K562 (cell line): ENCODE data around the gene PRDM16. TPM values are rescaled to one million over a fixed set of nuclear protein-coding genes. Genes with fewer than 3 reads are reported as not detected.

Source experiments
- ATAC-seq: fragments of 200-7000 bp; cut with Tn5 transposase; 3 replicates; pipeline ENCODE4 v1.9.1; 2020; ENCODE audit warnings: moderate library complexity
- BruUV-seq: library from RNA; stranded (reverse); fragments of 400-500 nt; replicated peaks from 2 replicates; lab custom pipeline; 2021; lab: Mats Ljungman, UMichigan
- CTCF ChIA-PET: fragments of 300-600 bp; formaldehyde crosslinking; extraction: SDS; loops from one replicate; lab custom pipeline; 2021; ENCODE audit warnings: low intra/inter-chr PET ratio; lab: Yijun Ruan, JAX
- POLR2A ChIA-PET: fragments of 300-600, 350-650 bp; sonication (Branson Sonifier 250); formaldehyde crosslinking; extraction: SDS; loops from one replicate; lab custom pipeline; 2021; ENCODE audit warnings: antibody characterized with exemption, inconsistent platforms; lab: Yijun Ruan, JAX
- DNase-seq, 4 experiments: peaks; one replicate each; pipeline versions ENCODE4 v3.0.0 to v3.0.0-alpha.2; 2011 to 2018; ENCODE audit warnings: low spot score in 3 of 4, mixed read lengths in 3 of 4; ENCODE audit errors: extremely low read depth in 1 of 4
- FAIRE-seq: peaks from 2 replicates; lab custom pipeline; 2011; peaks lifted over from hg19 to GRCh38; lab: Jason Lieb, UNC
- H2AFZ ChIP-seq: 2 replicates; pipeline ENCODE4 v1.6.0; 2011; ENCODE audit warnings: low read depth, low read length, control low read depth, inconsistent platforms
- H3K27ac ChIP-seq: fragments of 200-600 bp; 3 replicates; pipeline ENCODE4 v1.8.0; 2011; ENCODE audit warnings: low read depth, mild to moderate bottlenecking, control low read depth, inconsistent platforms, low read length, moderate library complexity, mixed read lengths; ENCODE audit errors: extremely low read depth
- H3K27me3 ChIP-seq, 2 experiments: fragments of 300-600 bp in 1 of 2; 2 replicates in 1 of 2; 3 replicates in 1 of 2; pipeline versions ENCODE4 v1.6.0 to v1.8.0; 2011; ENCODE audit warnings: inconsistent platforms in 2 of 2, low read length in 2 of 2, mild to moderate bottlenecking in 1 of 2, mixed read lengths in 1 of 2, moderate library complexity in 1 of 2; ENCODE audit not compliant: control insufficient read depth in 2 of 2, insufficient read depth in 2 of 2
- H3K36me3 ChIP-seq: fragments of 300-600 bp; 3 replicates; pipeline ENCODE4 v1.8.0; 2011; ENCODE audit warnings: mild to moderate bottlenecking, low read length, inconsistent platforms; ENCODE audit not compliant: control insufficient read depth, insufficient read depth
- H3K4me1 ChIP-seq, 2 experiments: fragments of 200-600 bp in 1 of 2; replicated peaks in 1 of 2; 2 replicates in 1 of 2; 3 replicates in 1 of 2; pipeline versions ENCODE4 v1.5.1 to v1.8.0; 2011; ENCODE audit warnings: inconsistent platforms in 2 of 2, low read length in 2 of 2, mild to moderate bottlenecking in 1 of 2, mixed read lengths in 1 of 2, moderate library complexity in 1 of 2; ENCODE audit not compliant: control insufficient read depth in 2 of 2, insufficient read depth in 2 of 2
- H3K4me2 ChIP-seq: 2 replicates; pipeline ENCODE4 v1.6.1; 2011; ENCODE audit warnings: low read length, control low read depth, inconsistent platforms, mixed read lengths; ENCODE audit not compliant: insufficient read depth
- H3K4me3 ChIP-seq: fragments of 200-600 bp; sonication (generic), shearing (Covaris generic); 2 replicates; pipeline ENCODE4 v1.5.1; 2016; ENCODE audit warnings: control low read depth, inconsistent platforms
- H3K79me2 ChIP-seq: fragments of 200-600 bp; 3 replicates; pipeline ENCODE4 v1.8.0; 2011; ENCODE audit warnings: low read length, inconsistent platforms; ENCODE audit not compliant: control insufficient read depth, insufficient read depth
- H3K9ac ChIP-seq, 2 experiments: 2 replicates each; pipeline versions ENCODE4 v1.6.0 to v1.6.1; 2011; ENCODE audit warnings: low read depth in 2 of 2, low read length in 2 of 2, control low read depth in 1 of 2, inconsistent platforms in 1 of 2, mild to moderate bottlenecking in 1 of 2, mixed read lengths in 1 of 2; ENCODE audit not compliant: insufficient read depth in 1 of 2
- H3K9me1 ChIP-seq: one replicate; pipeline ENCODE4 v1.6.0; 2011; ENCODE audit warnings: inconsistent platforms, mild to moderate bottlenecking, low read length, moderate library complexity; ENCODE audit not compliant: control insufficient read depth, insufficient read depth
- H3K9me3 ChIP-seq: replicated peaks from 2 replicates; pipeline ENCODE4 v1.5.1; 2011; ENCODE audit warnings: low read depth, low read length, inconsistent platforms; ENCODE audit not compliant: control insufficient read depth, insufficient read depth
- H4K20me1 ChIP-seq: replicated peaks from 2 replicates; pipeline ENCODE4 v1.6.1; 2011; ENCODE audit warnings: low read length, inconsistent platforms, mixed read lengths; ENCODE audit not compliant: control insufficient read depth, insufficient read depth
- ARHGAP35 ChIP-seq: fragments of 450-650 bp; IDR thresholded peaks from 2 replicates; pipeline ENCODE4 v1.6.1; 2018; ENCODE audit not compliant: partially characterized antibody
- BMI1 ChIP-seq: fragments of 150-350 bp; IDR thresholded peaks from 2 replicates; pipeline ENCODE4 v1.6.1; 2014; ENCODE audit warnings: low read length
- BRD9 ChIP-seq: fragments of 450-650 bp; IDR thresholded peaks from 2 replicates; pipeline ENCODE4 v1.6.1; 2018; ENCODE audit warnings: low read depth; ENCODE audit not compliant: partially characterized antibody
- ERF ChIP-seq: fragments of 450-650 bp; formaldehyde crosslinking; IDR thresholded peaks from 2 replicates; pipeline ENCODE4 v1.4.0; 2020; ENCODE audit warnings: mild to moderate bottlenecking, mixed read lengths
- MCM5 ChIP-seq: fragments of 450-650 bp; IDR thresholded peaks from 2 replicates; pipeline ENCODE4 v1.6.1; 2016; ENCODE audit warnings: low read depth
- MTA3 ChIP-seq: fragments of 450-650 bp; formaldehyde crosslinking; IDR thresholded peaks from 2 replicates; pipeline ENCODE4 v1.6.1; 2017; ENCODE audit warnings: mild to moderate bottlenecking, borderline replicate concordance
- ZBTB7A ChIP-seq: IDR thresholded peaks from 2 replicates; pipeline ENCODE4 v1.6.1; 2011; ENCODE audit warnings: low read depth, mild to moderate bottlenecking, low read length, moderate library complexity, borderline replicate concordance; ENCODE audit not compliant: control insufficient read depth
- ZNF384 ChIP-seq: IDR thresholded peaks from 2 replicates; pipeline ENCODE4 v1.6.1; 2012; ENCODE audit warnings: low read depth, low read length, improper control_type of control experiment
- WGBS: fragments of 100-300 bp; shearing (Covaris generic); methylation state at CpG from one replicate; pipeline ENCODE4 v1.1.6; 2016; ENCODE audit warnings: low coverage, mixed read lengths; ENCODE audit not compliant: insufficient coverage; ENCODE audit errors: missing lambda C conversion rate; 5-methylcytosine and 5-hydroxymethylcytosine counted together
- in situ Hi-C: fragments of 300-500 bp; cut with MboI; formaldehyde crosslinking; loops from 4 replicates; pipeline ENCODE4 v1.15.0; 2018; ENCODE audit warnings: inconsistent platforms, mixed read lengths
- intact Hi-C: fragments of 100-400 bp; cut with micrococcal nuclease; formaldehyde crosslinking; loops from 2 replicates; pipeline ENCODE4 v1.14.2; 2022
- polyA plus RNA-seq, 8 experiments: library from polyadenylated mRNA; depleted of rRNA in 4 of 8; stranded (reverse) in 5 of 8; unstranded in 3 of 8; fragments of >200 nt; fragmentation: Nextera tagmentation in 2 of 8; fragmentation: Illumina TruSeq in 1 of 8; extraction: Ambion mirVana in 2 of 8; extraction: Trizol in 1 of 8; gene quantifications; 2 replicates each; pipeline versions ENCODE4 v1.2.1 to v1.2.3, GENCODE V29; 2011 to 2014; ENCODE audit warnings: inconsistent platforms in 1 of 8, missing spikeins in 1 of 8
- total RNA-seq, 7 experiments: library from RNA; depleted of rRNA in 6 of 7; stranded (reverse); fragments of >200 nt in 6 of 7; fragmentation: Illumina TruSeq in 2 of 7; extraction: Trizol in 2 of 7; gene quantifications; 2 replicates each; pipeline versions ENCODE4 v1.2.1 to v1.2.3, GENCODE V29; 2011 to 2021; ENCODE audit warnings: low replicate concordance in 1 of 7
- TF ChIP-seq, protein P1 (sequence below), 2 experiments: fragments of 450-650 bp; IDR thresholded peaks; 2 replicates each; pipeline ENCODE4 v1.6.1; 2016

PRDM16 gene
- total and polyA plus RNA-seq, 9 of the 15 experiments (the other 6 are each of a cell fraction or from before 2014, with no cell fraction given): 0.10 to 0.27 TPM; not detected in 7

DNA sequence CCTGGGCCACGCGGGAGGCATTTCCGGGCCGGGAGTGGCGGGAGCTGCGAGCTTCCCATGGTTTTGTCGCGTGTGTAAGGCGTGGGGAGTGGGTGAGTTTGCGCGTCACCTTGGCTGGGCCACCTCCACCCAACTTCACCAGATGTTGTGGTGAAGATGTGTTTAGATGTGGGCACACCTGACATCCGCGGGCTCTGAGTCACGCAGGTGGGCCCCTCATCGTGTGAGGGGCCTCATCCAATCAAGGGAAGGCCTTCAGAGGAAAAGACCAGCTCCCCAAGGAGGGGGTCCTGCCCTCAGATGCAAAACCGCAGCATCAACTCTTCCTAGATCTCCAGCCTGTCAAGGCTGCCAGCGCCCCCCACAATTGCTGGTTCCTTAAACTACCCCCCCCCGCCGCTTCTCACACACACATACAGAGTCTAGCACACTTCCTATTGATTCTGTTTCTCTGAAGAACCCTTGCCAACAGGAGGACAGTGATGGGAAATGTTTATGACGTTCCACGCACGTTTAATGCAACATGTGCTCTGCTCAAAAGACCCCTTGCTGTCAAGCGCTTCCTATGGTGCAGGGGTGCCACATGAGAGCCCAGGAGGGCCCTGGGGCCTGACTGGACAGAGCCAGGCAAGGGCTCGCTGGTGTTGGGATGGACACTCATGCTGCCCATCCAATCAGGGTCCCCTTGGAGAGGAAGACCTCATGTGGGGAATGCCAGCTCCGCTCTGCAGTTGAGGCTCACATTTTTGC, 35.8 kb upstream of the PRDM16 start:
- no peak for FAIRE-seq
- no peak for ATAC-seq
- Histone ChIP-seq H3K9ac (no peak overlapping the region), H3K9me3 (no peaks in the 10 kb centered on the region), H3K4me2 (no peak overlapping the region), H3K4me1 (no peaks in the 10 kb centered on the region; a peak in 1 of 5 replicates), H3K9me1 (no peaks in the 10 kb centered on the region), H3K79me2 (no peaks in the 10 kb centered on the region), H4K20me1 (no peaks in the 10 kb centered on the region), H3K27ac (no peak overlapping the region), H3K27me3 (peaks cover 13 to 57% of the 10 kb centered on the region in 2 experiments; a peak in 4 of 5 replicates), H3K36me3 (no peaks in the 10 kb centered on the region), H3K4me3 (no peak overlapping the region), H2AFZ (no peak overlapping the region)
- intact Hi-C loops: no loop called here
- ChIA-PET CTCF (no interaction called here), POLR2A (interaction anchor here (0.6 kb wide), 1 partner anchor 513 kb away, joined by 3 read pairs; no protein-coding TSS in a partner anchor)
- in situ Hi-C loops: no loop called here
- BruUV-seq: no TSS peak
- no peak for DNase-seq
- WGBS: under 1% methylated on average over 23 of the region's 25 CpGs
- TF ChIP-seq ZNF384 (no peak), BMI1 (no peak), BRD9 (no peak), ARHGAP35 (no peak), ZBTB7A (no peak), ERF (CRISPR knock-in tag) (no peak), MTA3 (no peak), MCM5 (no peak)
- TF ChIP-seq, protein P1, sequence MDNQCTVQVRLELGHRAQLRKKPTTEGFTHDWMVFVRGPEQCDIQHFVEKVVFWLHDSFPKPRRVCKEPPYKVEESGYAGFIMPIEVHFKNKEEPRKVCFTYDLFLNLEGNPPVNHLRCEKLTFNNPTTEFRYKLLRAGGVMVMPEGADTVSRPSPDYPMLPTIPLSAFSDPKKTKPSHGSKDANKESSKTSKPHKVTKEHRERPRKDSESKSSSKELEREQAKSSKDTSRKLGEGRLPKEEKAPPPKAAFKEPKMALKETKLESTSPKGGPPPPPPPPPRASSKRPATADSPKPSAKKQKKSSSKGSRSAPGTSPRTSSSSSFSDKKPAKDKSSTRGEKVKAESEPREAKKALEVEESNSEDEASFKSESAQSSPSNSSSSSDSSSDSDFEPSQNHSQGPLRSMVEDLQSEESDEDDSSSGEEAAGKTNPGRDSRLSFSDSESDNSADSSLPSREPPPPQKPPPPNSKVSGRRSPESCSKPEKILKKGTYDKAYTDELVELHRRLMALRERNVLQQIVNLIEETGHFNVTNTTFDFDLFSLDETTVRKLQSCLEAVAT (IDR thresholded peaks at IDR 0.05): no peak
